Measurements from ENCODE around the gene KCND2.
"Not testable (repeated sequence)": the region's sequence is repeated elsewhere in the genome, so short reads cannot be mapped to it uniquely, and the experiment has no call there.

The KCND2 gene

GRCh38 chr7:120587243-120587642, 314.3 kb downstream of the KCND2 start:
- no peak for DNase-seq (ENCODE audit: low read depth)

GRCh38 chr7:120588416-120588815, 315.4 kb downstream of the KCND2 start:
- DNase-seq (ENCODE audit: low read depth), result no peak

DNA sequence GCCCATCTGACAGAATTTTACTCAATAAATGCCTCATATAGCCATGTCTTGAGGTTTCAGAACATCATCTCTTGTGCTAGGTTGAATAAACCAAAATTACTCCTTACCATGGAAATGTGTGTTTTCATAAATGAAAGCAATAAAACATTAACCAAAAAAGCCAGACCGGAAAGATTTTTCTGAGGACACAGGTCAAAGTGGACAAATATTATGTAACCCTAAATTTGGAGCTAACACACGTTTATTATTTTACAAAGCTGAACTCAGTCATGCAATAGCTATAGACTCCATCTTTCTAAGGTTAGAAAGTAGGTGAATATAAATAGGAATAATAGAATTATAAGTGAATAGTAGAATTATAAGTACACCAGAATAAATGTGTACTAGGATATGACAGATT, 315.9 kb downstream of the KCND2 start:
- no peak for DNase-seq (ENCODE audit: low read depth)

GRCh38 chr7:120600607-120601006, 327.6 kb downstream of the KCND2 start:
- DNase-seq (ENCODE audit: low read depth), result no peak

- no peak for DNase-seq (ENCODE audit: low read depth)
These were observed 330.4 kb downstream of the KCND2 start for GRCh38 chr7:120603366-120603765.

GRCh38 chr7:120609136-120609753, 336.3 kb downstream of the KCND2 start:
- DNase-seq (ENCODE audit: low read depth), result no peak

DNA sequence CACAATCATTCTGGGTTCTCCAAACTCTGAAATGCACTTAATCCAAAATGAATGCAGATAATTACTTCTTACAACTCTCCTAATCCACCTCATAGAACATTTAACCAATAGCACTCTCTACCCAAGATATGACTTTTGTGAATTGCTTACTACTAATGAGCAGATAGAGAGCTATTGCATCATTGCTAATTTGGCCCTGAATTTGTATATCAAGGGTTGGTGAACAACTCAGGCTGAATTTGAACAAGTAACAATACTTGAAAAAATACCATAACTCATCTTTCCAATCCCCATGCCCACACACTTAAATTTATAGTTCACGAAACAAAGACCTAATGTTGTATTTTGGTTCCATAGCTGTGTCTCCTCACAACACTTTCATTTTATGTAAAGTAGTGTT, 339.0 kb downstream of the KCND2 start:
- no peak for DNase-seq (ENCODE audit: low read depth)

GRCh38 chr7:120615703-120616102, 342.7 kb downstream of the KCND2 start:
- no peak for DNase-seq (ENCODE audit: low read depth)

GRCh38 chr7:120617275-120617674, 344.3 kb downstream of the KCND2 start:
- no peak for DNase-seq (ENCODE audit: low read depth)

DNA sequence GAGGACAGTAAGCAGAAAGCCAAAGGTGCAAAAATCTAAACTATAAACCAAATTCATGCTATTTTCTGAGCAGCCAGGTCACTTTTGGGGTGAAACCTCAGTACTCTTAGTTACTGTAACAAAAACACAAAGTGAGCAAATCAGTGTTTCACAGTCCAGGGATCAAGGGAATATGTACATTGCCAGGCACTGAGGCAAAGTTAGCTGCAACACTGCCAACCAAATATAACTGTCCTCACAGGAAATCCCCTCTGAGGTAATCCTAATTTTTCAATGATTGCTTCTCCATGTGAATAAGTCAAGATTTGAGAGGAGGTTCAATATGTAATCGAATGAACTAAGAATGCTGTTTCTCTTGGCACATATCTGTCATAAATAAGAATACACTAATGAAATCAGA, 355.3 kb downstream of the KCND2 start:
- DNase-seq (ENCODE audit: low read depth), result no peak

- DNase-seq (ENCODE audit: low read depth), result no peak
These were observed 366.9 kb downstream of the KCND2 start for GRCh38 chr7:120639884-120640283.

DNA sequence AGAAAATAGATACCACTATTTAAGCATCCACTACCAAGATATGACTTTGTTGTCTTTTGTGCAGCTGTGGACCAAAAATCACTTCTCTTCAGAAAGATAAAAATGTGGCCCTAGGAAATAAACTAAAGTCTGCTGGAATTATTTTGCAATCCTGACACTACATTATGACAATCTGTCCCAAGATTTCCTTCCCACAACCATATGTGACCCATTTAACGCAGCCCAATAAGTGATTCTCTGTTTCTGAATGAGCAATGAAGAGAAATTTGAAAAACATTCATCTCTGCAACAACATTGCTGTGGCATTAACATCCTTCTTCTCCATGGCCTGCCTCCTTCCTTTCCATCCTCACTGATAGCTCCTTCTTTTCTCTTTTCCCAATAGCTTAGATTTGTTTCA, 373.0 kb downstream of the KCND2 start:
- no peak for DNase-seq (ENCODE audit: low read depth)

DNA sequence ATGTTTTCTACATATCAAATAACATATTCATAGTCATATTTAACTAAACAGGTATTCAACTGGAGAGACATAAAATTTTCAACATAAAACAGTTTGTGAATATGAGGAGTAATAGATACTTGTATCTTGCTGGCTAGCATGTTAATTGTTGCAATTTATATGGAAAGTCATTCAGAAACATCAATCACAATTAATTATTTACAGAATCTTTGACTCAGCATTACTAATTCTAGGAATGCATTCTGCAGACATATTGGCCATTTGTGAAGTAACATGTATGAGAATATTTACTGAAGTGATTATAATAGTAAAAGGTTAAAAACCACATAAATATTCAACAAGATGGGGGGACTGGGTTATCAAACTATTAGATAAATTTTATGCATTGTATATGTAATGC, 381.3 kb downstream of the KCND2 start:
- no peak for DNase-seq (ENCODE audit: low read depth)

- DNase-seq (ENCODE audit: low read depth), result no peak
These were observed 385.5 kb downstream of the KCND2 start for GRCh38 chr7:120658516-120658915.

GRCh38 chr7:120662291-120662690, 389.3 kb downstream of the KCND2 start:
- DNase-seq (ENCODE audit: low read depth), result no peak

GRCh38 chr7:120665068-120665467, 392.1 kb downstream of the KCND2 start:
- no peak for DNase-seq (ENCODE audit: low read depth)

DNA sequence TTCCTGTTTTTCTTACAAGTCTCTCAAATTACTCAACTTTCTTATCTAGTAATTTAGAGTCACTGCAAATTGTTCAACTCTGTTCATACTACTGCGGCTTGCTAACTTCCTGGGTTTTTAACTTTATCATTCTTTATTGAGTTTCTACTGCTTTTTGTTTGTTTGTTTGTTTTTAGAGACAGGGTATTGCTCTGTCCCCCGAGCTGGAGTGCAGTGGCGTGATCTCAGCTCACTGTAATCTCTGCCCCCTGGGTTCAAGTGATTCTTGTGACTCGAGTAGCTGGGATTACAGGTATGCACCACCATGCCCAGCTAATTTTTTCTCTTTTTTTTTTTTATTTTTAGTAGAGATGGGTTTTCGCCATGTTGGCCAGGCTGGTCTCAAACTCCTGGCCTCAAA, 402.1 kb downstream of the KCND2 start:
- no peak for DNase-seq (ENCODE audit: low read depth)

GRCh38 chr7:120677535-120677934, 404.6 kb downstream of the KCND2 start:
- no peak for DNase-seq (ENCODE audit: low read depth)

DNA sequence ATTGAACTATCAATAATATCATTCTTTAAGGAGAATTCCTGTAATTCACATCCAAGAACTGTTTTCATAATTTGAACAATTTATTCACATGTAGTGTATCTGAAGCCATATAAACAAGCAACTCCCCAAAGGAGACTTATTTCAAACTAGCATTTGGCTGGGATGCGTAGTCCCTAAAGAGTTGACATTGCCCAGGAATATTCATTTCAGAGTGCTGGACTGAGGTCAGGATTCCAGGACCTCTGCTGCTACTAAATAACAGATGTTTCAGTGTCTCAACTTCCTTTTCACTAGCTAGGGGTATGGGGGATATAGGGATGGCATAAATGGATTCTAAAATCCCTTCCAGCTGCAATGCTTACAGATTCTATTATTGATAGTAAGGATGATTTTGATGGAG, 408.0 kb downstream of the KCND2 start:
- DNase-seq (ENCODE audit: low read depth), result no peak

DNA sequence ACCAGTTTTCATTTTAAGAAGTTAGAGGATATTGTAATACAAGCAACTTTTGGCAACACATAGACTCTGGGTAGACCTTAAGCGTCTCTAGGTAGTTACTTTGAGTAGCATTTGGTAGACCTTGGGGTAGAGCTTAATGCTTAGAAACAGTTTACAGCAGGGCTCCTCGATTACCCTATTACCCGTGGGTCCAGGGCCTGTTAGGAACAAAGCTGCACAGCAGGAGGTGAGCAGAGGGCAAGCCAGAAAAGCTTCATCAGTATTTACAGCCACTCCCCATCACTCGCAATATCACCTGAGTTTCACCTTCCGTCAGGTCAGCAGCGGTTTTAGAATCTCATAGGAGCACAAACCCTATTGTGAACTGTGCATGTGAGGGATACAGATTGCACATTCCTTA, 411.5 kb downstream of the KCND2 start:
- no peak for DNase-seq (ENCODE audit: low read depth)

GRCh38 chr7:120691915-120692314, 418.9 kb downstream of the KCND2 start:
- DNase-seq (ENCODE audit: low read depth), result no peak

DNA sequence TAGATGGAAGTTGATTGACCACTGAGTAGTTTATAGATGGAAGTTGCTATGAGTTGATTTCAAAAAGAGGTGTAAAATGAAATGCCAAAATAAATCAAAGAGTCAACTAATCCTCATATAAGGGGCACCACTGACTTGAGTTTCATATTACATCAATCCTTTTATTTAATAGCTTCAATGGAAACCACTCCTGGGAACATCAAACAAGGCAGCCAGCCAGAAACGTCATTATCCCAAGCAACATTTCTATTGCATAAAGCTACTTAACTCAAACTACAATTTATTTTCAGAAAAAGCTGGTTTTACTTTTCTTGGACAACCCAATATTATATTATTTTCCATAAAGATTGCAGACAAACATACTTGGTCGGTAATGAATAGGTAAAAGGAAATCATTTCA, 422.9 kb downstream of the KCND2 start:
- no peak for DNase-seq (ENCODE audit: low read depth)

- DNase-seq (ENCODE audit: low read depth), result no peak
These were observed 427.8 kb downstream of the KCND2 start for GRCh38 chr7:120700796-120701195.

GRCh38 chr7:120702408-120702807, 429.4 kb downstream of the KCND2 start:
- not testable (repeated sequence) for DNase-seq (ENCODE audit: low read depth)
